ENCODE results near the gene PPM1F. TPM values are rescaled to one million over a fixed set of nuclear protein-coding genes. Genes with fewer than 3 reads are reported as not detected.

The PPM1F gene
- total RNA-seq, 1 experiment from 2014 or later = 45.2 TPM

DNA sequence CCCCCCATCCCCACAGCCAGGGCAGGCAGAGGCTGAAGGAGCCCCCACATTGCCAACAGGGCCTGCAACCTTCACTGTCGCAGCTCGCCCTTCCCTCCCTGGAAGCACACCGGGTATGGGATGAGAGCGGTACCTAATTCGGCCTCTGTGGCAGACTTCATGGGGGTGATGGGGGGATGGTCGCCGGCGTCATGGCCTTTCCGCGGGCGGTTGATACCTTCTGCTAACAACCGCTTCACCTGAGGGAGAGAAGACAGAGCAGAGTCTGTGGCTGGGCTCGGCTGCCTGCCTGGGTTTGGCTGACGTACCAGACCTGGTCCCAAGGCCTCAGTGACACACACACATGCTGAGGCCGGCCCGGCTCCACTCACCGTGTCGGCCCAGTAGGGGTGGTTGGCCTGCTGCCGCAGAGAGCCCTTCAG, 11.2 kb upstream of the PPM1F start:
- no peak for DNase-seq (ENCODE audit: low spot score)
- in situ Hi-C loops (cut with HindIII; ENCODE audit: low sequenced_read_pairs) = no loop called here

GRCh38 chr22:21963286-21963685, 10.6 kb upstream of the PPM1F start:
- in situ Hi-C loops (cut with HindIII; ENCODE audit: low sequenced_read_pairs) = no loop called here
- DNase-seq (ENCODE audit: low spot score) = no peak

- DNase-seq (ENCODE audit: low spot score) = no peak
- in situ Hi-C loops (cut with HindIII; ENCODE audit: low sequenced_read_pairs) = no loop called here
These were observed 10.0 kb upstream of the PPM1F start for GRCh38 chr22:21962655-21962949.

DNA sequence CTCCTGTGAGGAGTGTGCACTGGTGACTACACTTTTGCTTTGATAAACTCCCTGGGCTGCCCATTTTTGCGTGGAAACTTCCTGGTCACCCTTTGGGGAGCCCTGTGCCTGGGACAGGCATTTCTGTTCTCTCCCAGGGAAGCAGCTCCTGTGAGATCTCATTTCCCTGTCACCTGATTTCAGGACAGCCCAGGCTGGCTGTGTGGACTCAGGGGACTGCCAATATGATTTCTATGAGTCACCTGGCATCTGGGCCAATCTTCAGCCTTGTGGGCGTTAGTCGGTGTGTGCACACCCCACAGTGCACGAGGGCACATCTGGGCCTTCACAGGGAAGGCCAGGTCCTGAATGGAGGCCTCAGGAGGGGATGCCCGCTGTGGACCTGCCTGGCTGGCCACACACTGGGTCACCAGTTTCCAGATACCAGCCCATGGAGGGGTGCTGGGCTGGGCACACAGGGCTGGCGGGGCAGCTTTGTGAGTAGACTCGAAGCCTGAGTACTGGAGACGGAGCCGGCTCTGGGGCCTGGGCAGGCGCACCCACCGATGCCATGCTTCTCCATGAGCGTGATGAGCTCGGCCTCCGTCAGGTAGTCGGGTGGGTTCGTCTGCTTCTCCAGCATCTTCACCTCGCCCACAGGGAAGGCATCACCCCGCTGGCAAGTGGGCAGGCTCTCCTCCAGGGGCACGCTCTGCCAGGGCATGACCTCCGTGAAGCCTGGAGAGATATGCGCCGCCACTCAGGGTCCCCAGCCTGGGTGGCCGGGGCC, 9.4 kb upstream of the PPM1F start:
- in situ Hi-C loops (cut with HindIII; ENCODE audit: low sequenced_read_pairs) = no loop called here
- no peak for DNase-seq (ENCODE audit: low spot score)

DNA sequence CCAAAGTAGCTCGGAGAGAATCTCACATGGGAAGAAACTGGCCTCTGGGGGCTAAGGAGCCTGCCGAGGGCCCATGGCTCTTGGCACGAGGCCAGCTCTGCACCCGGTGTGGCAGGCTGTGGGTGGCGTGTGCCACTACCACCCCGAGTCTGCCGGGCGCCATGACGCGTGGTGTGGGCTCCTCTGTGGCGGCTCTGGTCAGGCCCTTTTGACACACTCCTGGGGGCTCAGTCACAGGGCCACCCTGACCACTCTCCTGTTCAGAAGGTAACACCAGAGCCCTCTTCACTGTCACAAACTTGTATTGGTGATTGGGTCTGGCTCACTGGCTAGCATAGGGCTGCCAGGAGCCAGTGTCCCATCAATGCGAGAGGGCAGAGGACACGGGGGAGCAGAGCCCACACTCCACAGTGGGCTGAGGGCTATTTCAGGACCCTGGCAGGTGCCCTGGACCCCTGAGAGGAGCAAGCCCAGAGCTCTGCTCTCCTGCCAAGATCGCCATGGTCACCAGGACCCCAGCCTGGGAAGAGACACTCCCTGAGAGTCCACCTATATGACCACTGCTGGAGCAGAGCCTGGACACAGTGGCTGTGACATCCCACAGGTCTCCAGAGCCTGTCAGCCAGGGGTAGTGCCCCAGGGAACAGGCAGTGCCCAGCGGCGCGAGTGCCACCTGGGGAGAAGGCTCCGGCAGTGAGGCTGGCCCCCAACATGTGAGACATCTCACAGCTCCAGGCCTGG, 8.6 kb upstream of the PPM1F start:
- in situ Hi-C loops (cut with HindIII; ENCODE audit: low sequenced_read_pairs) = no loop called here
- DNase-seq (ENCODE audit: low spot score) = no peak

DNA sequence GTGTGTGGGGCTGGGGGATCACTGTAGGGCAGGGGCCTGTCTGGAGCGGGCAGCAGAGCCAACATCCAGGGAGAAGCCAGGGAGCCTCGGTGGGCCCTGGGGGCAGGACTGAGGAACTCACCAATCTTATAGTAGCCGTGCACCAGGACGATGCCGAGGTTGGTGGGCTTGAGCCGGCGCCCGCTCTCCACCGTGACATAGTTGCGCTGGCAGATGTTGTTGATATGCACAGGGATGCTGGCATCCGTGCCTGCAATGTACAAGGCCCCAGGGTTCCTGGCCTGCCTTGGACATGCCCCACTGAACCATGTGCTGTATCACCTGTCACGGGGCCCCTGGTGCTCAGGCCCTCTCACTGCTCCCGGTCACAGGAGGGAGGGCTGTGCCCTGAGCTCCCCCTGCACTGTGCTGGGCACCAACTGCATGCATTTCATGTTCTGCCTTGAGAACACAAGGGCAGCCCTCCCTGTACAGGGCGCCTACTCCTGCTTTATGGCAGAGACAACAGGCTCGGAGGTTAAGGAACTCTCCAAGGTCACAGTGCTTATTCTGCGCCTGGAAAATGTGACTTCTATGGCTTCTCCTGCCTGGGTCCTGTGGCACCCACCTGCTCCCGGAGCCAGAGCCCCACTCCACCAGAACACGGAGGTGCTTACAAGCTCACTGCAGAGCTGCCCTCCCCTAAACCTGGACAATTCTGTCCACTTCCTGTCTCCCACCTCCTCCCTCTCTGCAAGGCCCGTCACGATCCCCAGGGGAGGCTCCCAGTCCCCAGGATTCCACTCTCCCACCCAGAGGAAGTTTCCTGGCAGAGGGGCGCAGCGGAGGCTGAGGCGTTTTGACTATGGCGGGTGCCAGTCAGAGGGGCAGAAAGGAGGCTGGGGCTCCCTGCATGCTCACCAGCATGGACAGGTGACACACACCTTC, 7.8 kb upstream of the PPM1F start:
- no peak for DNase-seq (ENCODE audit: low spot score)
- in situ Hi-C loops (cut with HindIII; ENCODE audit: low sequenced_read_pairs) = no loop called here

DNA sequence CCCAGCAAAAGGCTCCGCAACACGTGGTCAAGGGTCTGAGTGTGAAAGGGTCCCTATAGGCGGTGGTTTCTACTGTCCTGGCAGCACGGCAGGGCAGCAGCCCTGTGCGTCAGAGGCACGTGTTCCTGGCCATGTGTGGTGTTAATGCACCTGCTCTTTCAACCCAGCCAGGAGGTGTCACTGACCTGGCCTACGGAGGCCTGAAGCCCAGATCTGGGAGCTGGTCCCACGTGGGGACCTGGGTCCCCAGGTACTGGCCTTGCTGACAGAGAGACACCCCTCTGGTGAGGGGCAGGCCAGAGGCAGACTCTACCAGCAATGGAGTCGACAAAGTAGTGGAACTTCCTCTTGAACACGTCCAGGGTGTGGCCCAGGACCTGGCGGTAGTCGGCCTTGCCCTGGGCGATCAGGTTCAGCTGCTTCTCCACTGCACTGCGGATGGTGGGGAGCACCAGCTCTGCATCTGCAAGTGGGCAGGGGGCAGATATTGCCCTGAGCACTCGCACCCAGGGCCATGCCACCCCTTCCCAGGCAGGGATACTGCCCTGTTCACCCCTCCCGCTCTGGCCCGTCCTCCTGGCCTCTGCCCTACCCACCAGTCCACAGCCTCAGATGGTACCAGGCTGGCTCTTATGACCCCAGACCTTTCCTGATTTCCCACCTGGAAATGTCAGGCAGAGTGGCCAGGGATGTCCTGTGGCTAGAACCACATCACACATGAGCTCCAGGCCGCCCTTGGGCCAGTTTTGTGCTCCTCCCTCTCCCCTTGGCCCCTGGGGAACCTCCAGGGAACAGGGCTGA, 6.8 kb upstream of the PPM1F start:
- DNase-seq (ENCODE audit: low spot score) = no peak
- in situ Hi-C loops (cut with HindIII; ENCODE audit: low sequenced_read_pairs) = no loop called here

GRCh38 chr22:21958360-21959273, 6.0 kb upstream of the PPM1F start:
- DNase-seq (ENCODE audit: low spot score) = no peak
- in situ Hi-C loops (cut with HindIII; ENCODE audit: low sequenced_read_pairs) = no loop called here

GRCh38 chr22:21951931-21952465, 650 bp downstream of the PPM1F start:
- no peak for DNase-seq (ENCODE audit: low spot score)
- in situ Hi-C loops (cut with HindIII; ENCODE audit: low sequenced_read_pairs) = no loop called here

DNA sequence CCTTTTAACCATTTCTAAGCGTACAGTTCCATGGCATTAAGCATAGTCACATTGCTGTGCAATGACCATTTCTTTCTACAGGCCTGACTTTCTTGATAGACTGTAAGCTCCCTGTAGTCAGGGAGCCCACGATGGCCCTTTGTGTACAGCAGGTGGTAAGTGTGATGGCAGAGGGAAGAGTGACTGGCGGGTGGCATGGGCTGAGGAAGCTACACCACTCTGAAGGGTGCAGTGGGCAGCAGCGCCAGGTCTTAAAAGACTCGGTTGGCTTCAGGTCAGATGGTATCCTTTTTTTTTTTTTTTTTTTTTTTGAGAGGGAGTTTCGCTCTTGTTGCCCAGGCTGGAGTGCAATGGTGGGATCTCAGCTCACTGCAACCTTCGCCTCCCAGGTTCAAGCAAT, 1.6 kb downstream of the PPM1F start:
- in situ Hi-C loops (cut with HindIII; ENCODE audit: low sequenced_read_pairs) = no loop called here
- DNase-seq (ENCODE audit: low spot score) = no peak

- in situ Hi-C loops (cut with HindIII; ENCODE audit: low sequenced_read_pairs) = no loop called here
- no peak for DNase-seq (ENCODE audit: low spot score)
These were observed 2.7 kb downstream of the PPM1F start for GRCh38 chr22:21949948-21950347.

DNA sequence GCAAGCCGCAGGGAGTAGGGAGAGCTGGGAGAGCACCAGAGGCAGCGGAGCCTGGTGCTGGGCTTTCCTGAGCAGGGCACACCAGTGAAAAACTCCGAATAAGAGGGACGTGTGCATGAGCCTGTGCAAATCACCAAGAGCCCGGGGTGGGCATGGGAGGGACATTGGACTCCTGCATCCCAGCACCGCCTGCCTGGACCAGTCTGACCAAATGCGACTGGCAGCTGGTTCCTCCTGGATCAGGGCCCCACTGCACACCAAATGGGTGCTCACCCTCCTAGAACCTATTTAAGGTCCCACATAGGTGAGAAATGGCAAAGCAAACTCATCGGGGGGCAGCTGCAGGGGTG, 3.1 kb downstream of the PPM1F start:
- DNase-seq (ENCODE audit: low spot score) = no peak
- in situ Hi-C loops (cut with HindIII; ENCODE audit: low sequenced_read_pairs) = no loop called here

GRCh38 chr22:21948824-21949568, 3.7 kb downstream of the PPM1F start:
- no peak for DNase-seq (ENCODE audit: low spot score)
- in situ Hi-C loops (cut with HindIII; ENCODE audit: low sequenced_read_pairs) = no loop called here

DNA sequence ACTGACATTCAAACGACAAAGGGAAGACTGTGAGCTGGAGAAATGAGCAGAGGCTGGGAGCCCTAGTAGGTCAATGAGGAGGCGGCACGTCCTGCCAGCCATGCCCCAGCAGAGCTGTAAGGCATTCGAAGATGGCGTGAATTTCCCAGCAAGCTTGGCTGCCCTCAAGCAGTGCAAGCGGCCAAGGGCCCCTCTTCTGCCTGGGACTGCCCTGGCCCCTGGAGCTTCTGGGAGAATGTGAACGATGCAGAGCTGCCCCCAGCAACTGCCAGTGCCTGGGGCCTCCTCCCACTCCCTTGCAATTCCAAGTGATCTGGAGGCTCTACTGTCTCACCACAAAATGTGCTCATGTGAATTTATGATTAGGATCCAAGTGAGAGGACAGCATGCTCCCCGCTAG, 4.3 kb downstream of the PPM1F start:
- in situ Hi-C loops (cut with HindIII; ENCODE audit: low sequenced_read_pairs) = no loop called here
- DNase-seq (ENCODE audit: low spot score) = no peak

- DNase-seq (ENCODE audit: low spot score) = peak; percentile 60
- in situ Hi-C loops (cut with HindIII; ENCODE audit: low sequenced_read_pairs) = no loop called here
These were observed 5.3 kb downstream of the PPM1F start for GRCh38 chr22:21947040-21948014.

DNA sequence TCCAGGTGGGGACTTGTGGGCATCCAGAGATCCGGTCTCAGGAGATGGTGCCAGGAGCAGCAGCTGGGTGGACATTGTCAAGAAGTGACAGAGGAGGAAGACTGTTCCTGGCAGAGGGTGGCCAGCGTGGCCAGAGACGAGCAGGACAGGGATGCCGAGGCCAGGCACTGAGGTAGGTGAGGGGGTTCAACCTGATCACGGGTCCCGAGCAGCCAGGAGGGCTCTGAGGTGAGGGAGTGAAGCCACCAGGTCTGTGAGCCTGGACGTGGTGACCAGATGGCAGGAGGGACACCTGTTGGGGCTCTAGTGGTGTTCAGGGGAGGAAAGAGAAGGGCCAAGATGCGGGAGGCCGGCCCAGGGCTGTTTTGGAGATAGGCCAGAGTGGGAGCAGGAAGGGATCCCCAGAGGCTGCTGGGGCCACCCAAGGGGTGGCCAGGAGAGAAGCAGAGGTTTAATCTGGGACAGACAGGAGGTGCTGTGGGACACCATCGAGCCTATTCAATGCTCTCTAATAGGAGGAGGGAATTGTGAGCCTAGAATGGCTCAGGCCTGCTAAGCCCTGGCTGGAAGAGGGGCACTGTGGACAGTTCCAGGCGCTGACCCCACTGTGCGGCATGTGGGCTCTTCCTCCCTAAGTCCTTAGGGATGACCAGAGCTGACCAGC, 6.3 kb downstream of the PPM1F start:
- no peak for DNase-seq (ENCODE audit: low spot score)
- in situ Hi-C loops (cut with HindIII; ENCODE audit: low sequenced_read_pairs) = no loop called here
